Astrocyte (in vitro differentiated cells and primary cell): ENCODE results near the gene RASGEF1C.

ENCODE experiments used
- CTCF ChIP-seq: IDR thresholded peaks from 2 replicates; pipeline ENCODE4 v1.5.1; 2011; ENCODE audit warnings: low read depth, mild to moderate bottlenecking, inconsistent platforms, low read length, moderate library complexity; ENCODE audit not compliant: insufficient read depth
- EZH2 ChIP-seq: IDR thresholded peaks from 2 replicates; pipeline ENCODE4 v1.6.1; 2012; ENCODE audit warnings: mild to moderate bottlenecking, low read length, inconsistent platforms; ENCODE audit not compliant: insufficient read depth

DNA sequence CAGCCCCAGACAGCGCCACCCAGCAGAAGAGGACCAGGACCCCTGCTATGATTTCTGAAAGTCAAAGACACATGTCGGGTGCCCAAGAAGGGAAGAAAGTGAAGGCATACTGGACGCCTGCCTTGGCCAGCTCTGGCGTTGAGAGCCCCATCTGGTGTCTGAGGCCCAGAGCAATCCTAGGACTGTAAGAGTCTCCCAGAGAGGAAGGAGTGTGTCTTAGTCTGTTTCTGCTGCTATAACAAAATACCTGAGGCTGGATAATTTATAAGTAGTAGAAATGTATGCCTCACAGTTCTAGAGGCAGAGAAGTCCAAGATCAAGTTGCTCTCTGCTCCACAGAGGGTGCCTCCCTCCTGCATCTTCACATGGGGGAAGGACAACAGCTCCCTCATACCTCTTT, 10.8 kb downstream of the RASGEF1C start:
- TF ChIP-seq CTCF (no peak), EZH2 (no peak)
